GM18870 (cell line): ENCODE measurements around the gene GTF3A.

Experiments used
- ATAC-seq: cut with Tn5 transposase; IDR thresholded peaks from one replicate; pipeline ENCODE4 v1.9.1; 2021; ENCODE audit warnings: moderate library complexity; ENCODE audit not compliant: unreplicated experiment

GTF3A gene

DNA sequence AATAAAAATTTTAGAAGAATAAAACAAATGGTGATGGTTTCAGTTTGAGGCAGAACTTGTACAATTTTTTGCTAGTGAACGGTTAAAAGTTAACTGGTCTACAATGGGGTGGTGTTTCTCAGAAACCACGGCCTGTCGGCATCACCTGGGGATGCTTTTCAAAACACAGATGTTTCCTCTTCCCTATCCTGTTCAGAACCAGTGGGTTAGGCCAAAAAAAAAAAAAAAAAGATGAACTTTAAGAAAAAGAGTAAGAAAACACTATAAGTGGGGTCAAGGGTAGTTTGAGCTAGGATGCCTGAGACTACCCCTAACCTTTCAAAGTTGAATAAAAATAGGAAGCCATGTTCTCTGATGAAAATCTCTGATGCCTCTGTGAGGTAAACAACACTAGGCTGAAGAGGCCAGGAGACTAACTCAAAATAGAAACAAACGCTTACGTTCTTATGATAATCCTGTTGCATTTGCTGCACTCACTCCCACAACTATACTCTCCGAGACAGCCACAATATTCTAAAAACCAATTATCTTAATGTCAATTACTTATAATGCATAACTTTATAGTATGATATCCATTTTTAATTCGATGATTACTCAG is 22.7 kb downstream of the GTF3A start:
- ATAC-seq = no peak

GRCh38 chr13:27448308-27448707 is 23.9 kb downstream of the GTF3A start:
- no peak for ATAC-seq

DNA sequence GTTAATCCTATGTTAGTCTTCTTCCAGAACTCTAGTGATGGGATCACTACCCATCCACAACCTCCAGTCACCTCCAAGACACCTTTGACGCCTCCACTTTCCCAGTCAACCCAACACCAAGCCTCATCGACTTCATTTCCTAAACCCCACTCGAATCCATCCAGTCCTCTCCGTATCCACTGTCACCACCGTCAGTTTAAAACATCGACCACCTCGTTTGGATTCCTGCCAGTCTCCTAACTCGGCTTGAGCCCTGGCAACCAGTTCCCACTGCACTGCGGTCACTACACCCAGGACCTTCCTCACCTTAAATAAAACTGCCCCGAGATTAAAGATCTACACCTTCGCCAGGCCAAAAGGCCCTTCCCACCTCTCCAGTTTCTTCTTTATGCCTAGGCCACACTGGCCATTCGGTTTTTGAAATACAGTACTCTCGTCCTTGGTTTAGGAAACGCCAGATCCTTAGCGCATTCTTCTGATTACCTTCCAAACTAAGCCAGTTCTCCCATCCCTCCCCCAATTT is 24.7 kb downstream of the GTF3A start:
- no peak for ATAC-seq

DNA sequence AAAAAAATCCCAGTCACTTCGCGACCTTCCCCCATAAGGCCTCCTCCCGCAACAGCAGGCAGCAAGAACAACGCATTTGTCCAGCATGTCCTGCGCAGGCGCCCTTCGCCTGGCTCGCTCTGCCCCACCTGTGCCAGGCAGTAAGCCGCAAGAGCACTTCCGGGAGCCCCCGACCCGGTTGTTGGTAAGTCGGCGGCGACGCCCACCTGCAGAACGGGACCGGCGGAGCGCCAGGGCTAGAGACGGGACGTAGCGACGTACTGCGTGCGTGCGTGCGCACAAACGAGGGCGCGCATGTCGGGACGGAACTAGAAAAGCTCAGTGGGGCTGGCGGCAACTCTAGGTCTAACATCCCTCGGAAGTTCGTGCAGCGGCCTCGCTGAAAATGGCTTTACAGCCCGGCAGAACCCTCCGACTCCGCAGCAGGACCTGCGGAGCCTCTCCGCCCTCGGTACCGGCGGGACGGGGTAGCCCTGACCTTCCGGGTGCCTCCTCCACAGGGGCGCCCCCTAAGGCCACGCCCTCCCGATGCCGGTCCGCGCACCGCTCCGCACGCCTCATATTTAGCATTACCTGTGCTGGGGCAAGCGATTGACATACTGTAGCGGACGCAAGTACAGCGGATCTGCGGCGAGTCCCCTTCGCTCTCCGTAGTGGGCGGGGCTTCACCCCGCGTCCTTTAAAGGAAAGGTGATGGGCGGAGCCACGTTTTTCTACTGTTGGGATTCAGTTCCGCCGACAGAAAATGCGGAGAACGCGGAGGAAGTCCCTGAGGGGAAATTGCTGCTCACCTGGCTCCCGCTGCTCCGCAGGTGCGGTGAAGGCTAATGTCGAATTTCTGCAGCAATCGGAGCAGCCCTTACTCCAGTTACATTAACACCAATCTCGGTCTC is 25.8 kb downstream of the GTF3A start, which contains the start of gene MTIF3:
MTIF3 (minus strand) TSS at position 629 of the 893 bp plus-strand sequence. CDS start 10,116 bp downstream, outside the sequence.
- peak; percentile 78 for ATAC-seq

DNA sequence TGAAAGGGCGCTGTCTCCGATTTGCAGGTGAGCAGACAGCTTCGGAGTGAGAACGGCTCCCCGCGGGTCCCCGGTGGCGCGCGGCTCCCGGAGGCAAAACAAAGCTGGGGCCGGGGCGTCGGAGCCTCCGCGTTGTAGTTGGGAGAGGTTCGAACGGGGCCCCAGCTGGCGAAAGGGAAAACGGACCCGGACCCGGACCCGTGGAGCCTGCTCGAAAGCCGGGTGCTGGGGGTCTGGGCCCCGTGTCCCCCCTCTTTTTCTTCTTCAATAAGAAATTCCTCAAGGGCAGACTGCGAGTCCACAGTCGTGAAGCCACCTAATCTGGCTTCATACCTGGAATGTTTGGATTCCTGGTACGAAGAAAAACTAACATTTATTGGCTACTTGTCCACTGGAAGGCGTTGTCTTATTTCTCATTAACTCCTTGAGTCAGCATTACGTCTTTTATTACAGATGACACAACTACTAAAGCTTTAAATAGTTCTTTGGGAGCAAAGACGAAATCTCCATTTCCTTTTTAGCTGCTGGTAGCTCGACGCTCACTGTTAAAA is 26.6 kb downstream of the GTF3A start:
- ATAC-seq = no peak

DNA sequence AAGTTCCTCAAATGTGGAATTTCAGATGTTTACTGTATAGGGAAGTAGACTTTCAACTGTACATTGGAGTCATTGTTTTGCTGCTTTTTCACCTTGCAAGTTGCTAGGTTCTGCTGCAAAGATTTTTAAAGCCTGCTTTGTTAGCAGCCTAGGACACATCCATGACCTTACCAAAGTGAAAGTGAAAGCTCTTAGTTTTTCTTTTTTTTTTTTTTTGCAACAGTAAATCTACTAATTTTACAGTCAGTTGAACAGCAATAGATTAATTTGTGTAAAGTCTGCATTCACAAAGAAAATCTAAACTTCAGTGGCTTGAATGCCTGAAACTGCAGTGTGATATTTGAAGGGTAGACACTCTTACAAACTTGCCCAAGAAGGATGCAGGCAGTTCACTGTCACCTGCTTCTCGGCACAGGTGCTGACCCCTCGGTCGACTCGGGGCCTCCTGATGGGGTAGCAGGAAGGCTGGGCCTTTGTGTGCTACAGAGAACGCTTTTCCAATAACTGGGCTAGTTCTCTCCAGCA is 31.0 kb downstream of the GTF3A start:
- no peak for ATAC-seq

DNA sequence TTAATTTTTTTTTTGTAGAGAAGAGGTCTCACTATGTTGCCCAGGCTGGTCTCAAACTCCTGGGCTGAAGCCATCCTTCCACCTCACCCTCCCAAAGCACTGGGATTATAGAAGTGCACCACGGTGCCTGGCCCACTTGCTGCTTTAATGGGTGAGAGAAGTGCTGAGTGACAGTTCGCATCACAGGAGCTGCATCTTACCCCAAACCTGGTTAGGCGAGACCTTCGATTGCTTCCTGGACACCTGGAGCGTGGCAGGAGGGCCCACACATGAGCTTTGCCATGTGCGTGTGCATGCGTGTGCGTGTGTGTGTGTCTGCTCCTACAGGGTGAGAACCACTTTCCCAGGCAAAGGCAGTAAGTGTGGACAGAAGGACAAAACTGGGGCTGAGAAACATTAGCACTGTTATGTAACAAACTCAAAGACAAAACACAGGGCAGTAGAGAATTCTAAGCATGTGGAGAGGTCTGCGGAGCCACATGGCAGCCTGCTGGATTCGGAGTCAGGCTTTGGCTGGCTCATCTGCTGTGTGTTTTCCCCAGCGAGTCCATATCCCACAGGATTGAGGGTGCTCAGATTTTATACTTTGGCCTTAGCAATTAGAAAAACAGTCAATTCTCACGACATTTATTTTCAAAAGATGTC is 37.6 kb downstream of the GTF3A start:
- no peak for ATAC-seq

DNA sequence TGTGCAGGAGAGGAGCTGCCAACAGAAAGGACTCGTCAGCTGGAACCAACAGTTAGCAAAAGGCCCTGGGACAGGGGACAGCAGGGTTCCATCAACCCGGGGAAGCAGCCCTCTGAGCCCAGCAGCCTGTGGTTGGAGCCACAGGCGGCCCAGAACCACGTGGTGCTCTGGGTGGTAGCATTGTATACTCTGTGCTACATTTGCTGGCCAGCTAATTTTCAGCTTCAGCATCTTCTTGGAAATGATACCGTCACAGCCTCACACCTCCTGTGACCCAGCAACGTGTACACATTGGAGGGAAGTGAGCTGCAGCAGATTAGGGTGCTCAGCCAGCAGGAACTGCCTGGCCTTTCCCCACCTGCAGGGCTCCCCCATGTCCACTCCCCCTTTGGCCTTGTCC is 39.1 kb downstream of the GTF3A start:
- ATAC-seq = no peak

- no peak for ATAC-seq
Observed at GRCh38 chr13:27465611-27466010, 41.2 kb downstream of the GTF3A start.

GRCh38 chr13:27466513-27466912 is 42.1 kb downstream of the GTF3A start:
- no peak for ATAC-seq

DNA sequence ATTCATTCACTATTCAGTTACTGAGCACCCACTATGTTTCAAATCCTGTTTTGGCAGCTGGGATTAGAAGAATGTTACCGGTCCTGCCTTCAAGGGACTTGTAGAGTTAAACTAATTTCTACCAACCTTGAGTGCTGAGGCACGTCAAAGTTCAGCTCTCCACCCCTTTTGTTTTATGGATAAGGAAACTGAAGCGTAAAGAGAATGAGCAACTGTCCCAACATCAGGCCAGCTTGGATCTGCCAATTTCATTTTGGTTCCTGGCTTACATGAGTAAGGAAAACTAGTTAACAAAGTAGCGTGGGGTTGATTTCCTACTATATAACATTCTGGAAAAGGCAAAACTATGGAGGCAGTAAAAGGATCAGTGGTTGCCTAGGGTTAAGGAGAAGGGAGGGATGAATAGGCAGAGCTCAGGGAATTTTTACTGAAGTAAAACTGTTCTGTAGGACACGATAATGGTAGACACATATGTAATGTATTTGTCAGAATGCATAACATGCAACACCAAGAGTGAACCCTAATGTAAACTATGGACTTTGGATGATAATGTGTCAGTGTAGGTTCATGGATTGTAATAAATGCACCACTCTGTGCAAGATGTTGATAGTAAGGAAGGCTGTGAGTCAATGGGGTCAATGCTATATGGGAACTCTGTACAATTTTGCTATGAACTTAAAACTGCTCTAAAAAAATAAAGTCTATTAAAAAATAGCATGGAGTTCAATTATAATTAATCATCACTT is 45.8 kb downstream of the GTF3A start:
- ATAC-seq = no peak

GRCh38 chr13:27472441-27472840 is 48.0 kb downstream of the GTF3A start:
- ATAC-seq = no peak

- ATAC-seq = no peak
Observed at GRCh38 chr13:27472941-27473340, 48.5 kb downstream of the GTF3A start.

GRCh38 chr13:27474751-27475268 is 50.4 kb downstream of the GTF3A start:
- ATAC-seq = no peak

DNA sequence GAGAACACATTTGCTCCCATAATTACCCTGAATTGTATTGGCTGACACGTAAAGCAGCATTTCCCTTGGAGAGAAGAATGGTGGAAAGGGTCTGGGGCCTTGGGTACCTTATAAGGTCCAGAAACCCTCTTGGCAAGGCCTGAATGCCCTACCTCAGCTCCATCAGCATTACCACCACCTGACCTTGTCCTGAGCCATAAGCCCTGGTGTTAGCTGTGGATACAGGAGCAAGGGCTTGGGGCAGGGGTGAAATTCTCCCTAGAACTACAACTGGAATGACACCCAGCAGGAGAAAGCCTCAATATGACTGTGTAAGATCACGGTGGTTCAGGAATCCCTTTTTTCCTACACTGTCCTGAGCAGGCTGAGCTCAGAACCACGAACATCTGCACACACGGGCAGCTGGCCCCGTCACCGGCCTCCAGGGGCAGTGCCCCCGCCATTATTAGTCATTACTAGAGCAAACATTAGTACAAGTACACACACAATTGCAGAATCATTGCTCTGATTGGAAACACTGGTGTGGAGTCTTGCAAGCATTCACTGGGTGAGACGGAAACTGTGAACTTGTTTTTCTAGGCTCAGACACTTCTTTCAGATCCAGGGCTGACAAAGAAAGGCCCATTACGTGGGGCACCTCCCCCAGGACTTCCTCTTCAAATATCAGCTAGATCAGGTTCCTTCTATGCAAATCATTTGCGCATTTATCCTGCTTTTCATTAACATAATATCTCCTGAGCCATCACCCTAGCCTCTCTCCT is 52.7 kb downstream of the GTF3A start:
- peak; percentile 72 for ATAC-seq

GRCh38 chr13:27481766-27482165 is 57.3 kb downstream of the GTF3A start:
- no peak for ATAC-seq

DNA sequence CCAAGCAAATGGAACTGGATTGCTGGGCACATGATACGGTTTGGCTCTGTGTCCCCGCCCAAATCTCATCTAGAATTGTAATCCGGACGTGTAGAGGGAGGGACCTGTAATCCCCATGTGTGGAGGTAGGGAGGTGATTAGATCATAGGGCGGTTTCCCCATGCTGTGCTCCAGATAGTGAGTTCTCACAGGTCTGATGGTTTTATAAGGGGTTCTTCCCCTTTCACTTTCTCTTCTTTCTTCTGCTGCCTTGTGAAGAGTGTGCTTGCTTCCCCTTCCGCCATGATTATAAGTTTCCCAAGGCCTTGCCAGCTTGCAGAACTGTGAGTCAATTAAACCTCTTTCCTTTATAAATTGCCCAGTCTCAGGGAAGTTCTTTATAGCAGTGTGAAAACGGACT is 58.6 kb downstream of the GTF3A start:
- peak; percentile 90 for ATAC-seq

DNA sequence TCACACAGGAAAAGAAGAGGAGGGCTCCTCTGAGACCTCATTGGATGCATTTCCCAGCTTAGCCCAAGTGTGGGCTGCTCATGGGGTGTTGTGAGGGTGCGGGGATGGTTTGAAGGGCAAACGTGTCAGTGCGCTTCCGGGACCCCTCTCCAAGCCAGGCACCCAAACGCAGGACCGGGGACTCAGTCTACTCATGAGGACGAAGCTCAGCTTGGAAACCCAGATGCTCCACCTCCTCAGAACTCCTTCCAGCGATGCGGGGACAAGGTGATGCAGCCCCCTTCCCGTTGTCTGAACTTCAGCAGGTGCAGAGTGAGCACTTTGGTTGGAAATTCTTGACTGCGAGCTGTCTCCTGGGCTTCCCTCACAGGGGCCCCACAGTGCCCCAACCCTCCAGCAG is 59.0 kb downstream of the GTF3A start:
- ATAC-seq = no peak
